Trophoblast cell (in vitro differentiated cells and primary cell): ENCODE data around the gene RIT1.

Experiments used
- DNase-seq, 2 donors: peaks; one replicate each; pipeline ENCODE4 v3.0.0-alpha.2; 2016
- H2AFZ ChIP-seq: 2 replicates; pipeline ENCODE4 v1.6.1; 2013; ENCODE audit warnings: low read length, moderate library complexity, mild to moderate bottlenecking; ENCODE audit not compliant: insufficient read depth, poor library complexity
- H2AK5ac ChIP-seq: 2 replicates; pipeline ENCODE4 v1.6.1; 2013; ENCODE audit warnings: mild to moderate bottlenecking, low read length
- H2BK120ac ChIP-seq: 2 replicates; pipeline ENCODE4 v1.6.1; 2013; ENCODE audit warnings: low read length, mild to moderate bottlenecking, moderate library complexity; ENCODE audit not compliant: insufficient read depth, poor library complexity
- H2BK12ac ChIP-seq: 2 replicates; pipeline ENCODE4 v1.6.1; 2013; ENCODE audit warnings: mild to moderate bottlenecking, low read length, moderate library complexity
- H2BK5ac ChIP-seq: 2 replicates; pipeline ENCODE4 v1.6.1; 2013; ENCODE audit warnings: low read length, low read depth, moderate library complexity, mild to moderate bottlenecking; ENCODE audit not compliant: poor library complexity
- H3K14ac ChIP-seq: 2 replicates; pipeline ENCODE4 v1.6.1; 2013; ENCODE audit warnings: mild to moderate bottlenecking, low read length
- H3K18ac ChIP-seq: 2 replicates; pipeline ENCODE4 v1.6.1; 2013; ENCODE audit warnings: mild to moderate bottlenecking, low read length
- H3K23ac ChIP-seq: 2 replicates; pipeline ENCODE4 v1.6.1; 2013; ENCODE audit warnings: low read length
- H3K27ac ChIP-seq: 2 replicates; pipeline ENCODE4 v1.5.1; 2013; ENCODE audit warnings: low read depth, mild to moderate bottlenecking, inconsistent platforms, low read length, moderate library complexity
- H3K27me3 ChIP-seq: 2 replicates; pipeline ENCODE4 v1.6.1; 2013; ENCODE audit warnings: inconsistent platforms, mild to moderate bottlenecking, low read length, moderate library complexity; ENCODE audit not compliant: insufficient read depth
- H3K36me3 ChIP-seq, 2 experiments: 1 replicate in 1 of 2; 2 replicates in 1 of 2; pipeline ENCODE4 v1.6.1; 2013; ENCODE audit warnings: low read length in 2 of 2, mild to moderate bottlenecking in 2 of 2, moderate library complexity in 1 of 2; ENCODE audit not compliant: insufficient read depth in 2 of 2, control insufficient read depth in 1 of 2
- H3K4ac ChIP-seq: 2 replicates; pipeline ENCODE4 v1.6.1; 2013; ENCODE audit warnings: low read depth, mild to moderate bottlenecking, low read length, moderate library complexity
- H3K4me1 ChIP-seq, 2 experiments: 1 replicate in 1 of 2; 2 replicates in 1 of 2; pipeline ENCODE4 v1.6.1; 2013; ENCODE audit warnings: low read length in 2 of 2, mild to moderate bottlenecking in 2 of 2, moderate library complexity in 1 of 2; ENCODE audit not compliant: insufficient read depth in 2 of 2, control insufficient read depth in 1 of 2
- H3K4me2 ChIP-seq: 2 replicates; pipeline ENCODE4 v1.6.1; 2013; ENCODE audit warnings: inconsistent platforms, mild to moderate bottlenecking, low read length, moderate library complexity
- H3K4me3 ChIP-seq: 2 replicates; pipeline ENCODE4 v1.5.1; 2013; ENCODE audit warnings: mild to moderate bottlenecking, low read depth, low read length, inconsistent platforms
- H3K79me1 ChIP-seq: one replicate; pipeline ENCODE4 v1.6.1; 2013; ENCODE audit warnings: low read length
- H3K79me2 ChIP-seq: 2 replicates; pipeline ENCODE4 v1.6.1; 2013; ENCODE audit warnings: low read length, mild to moderate bottlenecking; ENCODE audit not compliant: control insufficient read depth, insufficient read depth, poor library complexity
- H3K9ac ChIP-seq: 2 replicates; pipeline ENCODE4 v1.6.1; 2013; ENCODE audit warnings: mild to moderate bottlenecking, low read length
- H3K9me3 ChIP-seq: 2 replicates; pipeline ENCODE4 v1.6.1; 2013; ENCODE audit warnings: low read depth, mild to moderate bottlenecking, control low read depth, inconsistent platforms, low read length; ENCODE audit not compliant: insufficient read depth
- H4K12ac ChIP-seq: 2 replicates; pipeline ENCODE4 v1.6.1; 2013; ENCODE audit warnings: low read depth, mild to moderate bottlenecking, low read length, moderate library complexity
- H4K8ac ChIP-seq: 2 replicates; pipeline ENCODE4 v1.6.1; 2013; ENCODE audit warnings: low read depth, mild to moderate bottlenecking, low read length, moderate library complexity
- H4K91ac ChIP-seq: one replicate; pipeline ENCODE4 v1.6.1; 2013; ENCODE audit warnings: low read depth, mild to moderate bottlenecking, low read length, moderate library complexity
- WGBS: extraction: QIAGEN DNeasy Blood & Tissue Kit; methylation state at CpG from one replicate; pipeline ENCODE4 v1.1.7; 2013; ENCODE audit warnings: missing lambda C conversion rate; ENCODE audit not compliant: insufficient read length, insufficient coverage; ENCODE audit errors: extremely low coverage; 5-methylcytosine and 5-hydroxymethylcytosine counted together

The RIT1 gene

DNA sequence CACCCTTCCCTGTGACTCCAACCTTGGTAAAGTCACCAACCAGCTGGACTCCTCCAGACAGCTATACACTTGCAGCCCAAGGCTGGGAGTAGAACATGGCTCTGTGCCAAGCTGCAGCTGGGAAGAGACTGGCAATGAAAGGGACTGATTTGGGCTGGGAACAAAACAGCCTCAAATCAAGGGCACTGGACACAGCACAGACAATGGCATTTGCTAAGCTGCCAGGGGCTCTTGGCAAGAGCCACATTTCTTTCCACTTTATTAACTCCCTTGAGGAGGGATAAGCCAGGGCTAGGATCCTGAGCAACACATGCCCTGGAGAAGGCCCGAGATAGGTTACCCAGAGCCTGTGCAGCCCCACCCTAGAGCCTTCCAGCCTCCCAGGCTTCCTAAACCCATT lies 39.8 kb downstream of the RIT1 start:
- Histone ChIP-seq H3K4me3 (no peak overlapping the region), H2BK120ac (no peak overlapping the region)
- no CpG with 5 or more reads among the region's 1 CpG for WGBS

DNA sequence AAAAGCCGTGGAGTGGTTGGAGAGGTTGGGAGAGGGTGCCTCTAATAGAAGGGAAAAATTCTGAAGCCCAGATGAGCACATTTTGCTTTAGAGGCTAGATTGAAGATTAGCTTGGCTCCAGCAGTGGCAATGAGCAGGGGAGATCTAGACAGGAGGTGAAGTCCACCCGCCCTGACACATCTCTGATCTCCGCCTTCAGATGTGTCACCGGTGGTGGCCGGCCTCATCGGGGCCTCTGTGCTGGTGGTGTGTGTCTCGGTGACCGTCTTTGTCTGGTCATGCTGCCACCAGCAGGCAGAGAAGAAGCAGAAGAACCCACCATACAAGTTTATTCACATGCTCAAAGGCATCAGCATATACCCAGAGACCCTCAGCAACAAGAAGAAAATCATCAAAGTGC lies 43.4 kb downstream of the RIT1 start:
- Histone ChIP-seq H2BK120ac (no peak overlapping the region), H3K79me1 (no peaks in the 10 kb centered on the region), H3K18ac (no peak overlapping the region), H4K12ac (no peak overlapping the region), H3K4me2 (no peak overlapping the region), H2AFZ (no peak overlapping the region), H3K4ac (no peak overlapping the region), H4K8ac (no peak overlapping the region), H2BK12ac (no peak overlapping the region), H3K9me3 (no peaks in the 10 kb centered on the region), H3K14ac (no peak overlapping the region), H3K27me3 (no peaks in the 10 kb centered on the region), H3K27ac (no peak overlapping the region), H3K36me3 (no peaks in the 10 kb centered on the region), H2BK5ac (no peak overlapping the region), H3K23ac (no peak overlapping the region), H3K79me2 (no peaks in the 10 kb centered on the region), H4K91ac (no peak overlapping the region), H3K4me3 (no peak overlapping the region), H3K4me1 (no peaks in the 10 kb centered on the region), H2AK5ac (no peak overlapping the region), H3K9ac (no peak overlapping the region)
- no CpG with 5 or more reads among the region's 8 CpGs for WGBS
- DNase-seq, result no peak

More for the DNA sequence above, 39.8 kb downstream of the RIT1 start:
- Histone ChIP-seq H3K14ac (no peak overlapping the region), H2AK5ac (no peak overlapping the region), H3K79me2 (no peaks in the 10 kb centered on the region), H3K79me1 (no peaks in the 10 kb centered on the region), H4K12ac (no peak overlapping the region), H3K4me2 (no peak overlapping the region), H4K91ac (no peak overlapping the region), H3K9me3 (no peaks in the 10 kb centered on the region), H2BK5ac (no peak overlapping the region), H2BK12ac (no peak overlapping the region), H3K27me3 (no peaks in the 10 kb centered on the region), H3K9ac (no peak overlapping the region), H3K23ac (no peak overlapping the region), H3K36me3 (no peaks in the 10 kb centered on the region), H3K4me1 (no peaks in the 10 kb centered on the region), H4K8ac (no peak overlapping the region), H3K18ac (no peak overlapping the region), H3K4ac (no peak overlapping the region), H2AFZ (no peak overlapping the region), H3K27ac (no peak overlapping the region)
- DNase-seq, result no peak

DNA sequence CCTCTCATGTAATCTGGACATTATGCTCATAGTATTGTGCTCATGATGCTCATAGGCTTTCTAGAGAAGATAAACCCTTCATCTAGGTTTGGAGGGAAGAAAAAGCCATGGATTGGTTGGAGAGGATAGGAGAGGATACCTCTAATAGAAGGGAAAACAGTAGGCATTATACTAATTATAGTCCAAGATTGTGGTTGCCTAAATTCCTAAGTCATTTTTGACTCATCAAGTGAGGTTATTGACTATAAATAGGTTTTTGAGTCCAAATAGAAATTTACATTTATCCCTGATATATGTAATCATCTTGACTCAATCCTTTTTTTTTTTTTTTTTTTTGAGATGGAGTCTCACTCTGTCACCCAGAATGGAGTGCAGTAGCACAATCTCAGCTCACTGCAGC lies 46.8 kb downstream of the RIT1 start:
- no peaks in the 10 kb centered on the region for H3K27me3 ChIP-seq
- H4K8ac ChIP-seq, result no peak overlapping the region
- H2AK5ac ChIP-seq, result no peak overlapping the region
- no peak overlapping the region for H2AFZ ChIP-seq
- H3K9ac ChIP-seq, result no peak overlapping the region
- H3K9me3 ChIP-seq, result no peaks in the 10 kb centered on the region
- no peak overlapping the region for H3K4me3 ChIP-seq
- H4K12ac ChIP-seq, result no peak overlapping the region
- H2BK12ac ChIP-seq, result no peak overlapping the region
- no peak overlapping the region for H2BK120ac ChIP-seq
- H3K4me1 ChIP-seq, result no peaks in the 10 kb centered on the region
- no peak overlapping the region for H3K4me2 ChIP-seq
- no peak overlapping the region for H2BK5ac ChIP-seq
- no peak overlapping the region for H3K27ac ChIP-seq
- no peak for DNase-seq
- no peaks in the 10 kb centered on the region for H3K36me3 ChIP-seq
- H3K79me1 ChIP-seq, result no peaks in the 10 kb centered on the region
- no peak overlapping the region for H3K23ac ChIP-seq
- H3K14ac ChIP-seq, result no peak overlapping the region
- H3K18ac ChIP-seq, result no peak overlapping the region
- H3K79me2 ChIP-seq, result no peaks in the 10 kb centered on the region
- H3K4ac ChIP-seq, result no peak overlapping the region
- H4K91ac ChIP-seq, result no peak overlapping the region

DNA sequence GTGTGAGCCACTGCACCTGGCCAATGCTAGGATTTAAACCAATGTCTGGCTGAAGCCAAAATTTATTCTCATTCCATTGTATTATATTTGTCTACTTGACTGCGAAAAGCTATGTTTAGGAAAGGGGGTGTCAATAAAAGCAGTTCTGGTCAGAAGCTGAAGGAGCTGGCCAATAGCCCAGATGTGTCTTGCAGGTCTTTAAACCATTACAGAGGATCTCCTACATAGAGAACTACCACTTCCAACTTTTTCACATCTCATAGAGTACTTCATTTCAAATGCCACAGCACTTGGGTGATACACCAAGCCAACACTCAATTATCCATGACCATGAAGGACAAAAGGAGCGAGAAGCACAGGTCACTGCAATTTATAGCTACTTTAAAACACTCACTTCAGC lies 49.3 kb downstream of the RIT1 start:
- Histone ChIP-seq H3K4me2 (no peak overlapping the region), H3K79me1 (peaks cover under 1% of the 10 kb centered on the region), H4K91ac (no peak overlapping the region)

More for the DNA sequence above, 49.3 kb downstream of the RIT1 start:
- H2AK5ac ChIP-seq, result no peak overlapping the region
- H3K9me3 ChIP-seq, result no peaks in the 10 kb centered on the region
- H3K27ac ChIP-seq, result no peak overlapping the region
- H4K12ac ChIP-seq, result no peak overlapping the region
- H3K18ac ChIP-seq, result no peak overlapping the region
- H3K36me3 ChIP-seq, result no peaks in the 10 kb centered on the region
- H3K4me3 ChIP-seq, result no peak overlapping the region
- no CpG with 5 or more reads among the region's 2 CpGs for WGBS
- H3K4me1 ChIP-seq, result no peaks in the 10 kb centered on the region
- DNase-seq, result no peak
- no peak overlapping the region for H2BK120ac ChIP-seq
- H3K23ac ChIP-seq, result no peak overlapping the region
- no peak overlapping the region for H3K14ac ChIP-seq
- H2AFZ ChIP-seq, result no peak overlapping the region
- peaks cover under 1% of the 10 kb centered on the region for H3K79me2 ChIP-seq
- H2BK12ac ChIP-seq, result no peak overlapping the region
- no peak overlapping the region for H3K4ac ChIP-seq
- H3K27me3 ChIP-seq, result no peaks in the 10 kb centered on the region
- no peak overlapping the region for H4K8ac ChIP-seq
- no peak overlapping the region for H2BK5ac ChIP-seq
- no peak overlapping the region for H3K9ac ChIP-seq
